K562 (cell line): ENCODE data around the gene AP1G1. TPM values are rescaled to one million over a fixed set of nuclear protein-coding genes. Genes with fewer than 3 reads are reported as not detected.

Experiments used
- CHD2 ChIP-seq: IDR thresholded peaks from 2 replicates; pipeline ENCODE4 v1.6.1; 2011; ENCODE audit warnings: low read depth, low read length
- HCFC1 ChIP-seq: IDR thresholded peaks from 2 replicates; pipeline ENCODE4 v1.6.1; 2012; ENCODE audit warnings: low read depth, low read length, improper control_type of control experiment
- KLF1 ChIP-seq: fragments of 450-650 bp; IDR thresholded peaks from 2 replicates; pipeline ENCODE4 v1.6.1; 2016; ENCODE audit warnings: missing genetic modification characterization, missing compliant biosample characterization
- MYNN ChIP-seq, 2 experiments: sonication (generic); formaldehyde crosslinking in 1 of 2; IDR thresholded peaks; 2 replicates each; pipeline versions ENCODE4 v1.5.0 to v1.6.1; 2016 to 2020; ENCODE audit warnings: antibody characterized with exemption in 1 of 2, missing genetic modification reagents in 1 of 2
- NONO ChIP-seq, 2 experiments: fragments of 200-400 bp in 1 of 2; fragments of 450-650 bp in 1 of 2; formaldehyde crosslinking in 1 of 2; IDR thresholded peaks; 2 replicates each; pipeline ENCODE4 v1.6.1; 2017; ENCODE audit warnings: low read depth in 2 of 2, mild to moderate bottlenecking in 2 of 2, moderate library complexity in 2 of 2, low read length in 1 of 2
- PHF8 ChIP-seq: fragments of 200-600 bp; sonication (generic); IDR thresholded peaks from 2 replicates; pipeline ENCODE4 v1.6.1; 2012; ENCODE audit warnings: mixed run types, mild to moderate bottlenecking, inconsistent platforms, low read length, moderate library complexity, borderline replicate concordance
- POLR2B ChIP-seq: fragments of 450-650 bp; IDR thresholded peaks from 2 replicates; pipeline ENCODE4 v1.6.1; 2018; ENCODE audit warnings: low read depth; ENCODE audit not compliant: partially characterized antibody
- RB1 ChIP-seq: fragments of 450-650 bp; IDR thresholded peaks from 2 replicates; pipeline ENCODE4 v1.6.1; 2017; ENCODE audit warnings: low read depth, mild to moderate bottlenecking
- SIX5 ChIP-seq, 2 experiments: IDR thresholded peaks; 2 replicates each; pipeline ENCODE4 v1.6.1; 2011; ENCODE audit warnings: low read length in 2 of 2, borderline replicate concordance in 1 of 2, low read depth in 1 of 2, mild to moderate bottlenecking in 1 of 2, moderate library complexity in 1 of 2; ENCODE audit not compliant: insufficient read depth in 1 of 2
- SP1 ChIP-seq: sonication (generic); formaldehyde crosslinking; IDR thresholded peaks from 2 replicates; pipeline ENCODE4 v1.8.1; 2022; ENCODE audit warnings: mild to moderate bottlenecking, missing genetic modification reagents
- SRF ChIP-seq, 2 experiments: fragments of 250-450, 450-650 bp in 1 of 2; sonication (Bioruptor Pico) in 1 of 2; sonication (generic) in 1 of 2; formaldehyde crosslinking; IDR thresholded peaks; 2 replicates each; pipeline versions ENCODE4 v1.5.0 to v1.5.1; 2020 to 2022; ENCODE audit warnings: mild to moderate bottlenecking in 1 of 2, missing genetic modification reagents in 1 of 2
- ZFPM2 ChIP-seq: fragments of 250-450 bp; sonication (Bioruptor Pico); IDR thresholded peaks from 2 replicates; pipeline ENCODE4 v1.5.1; 2022; ENCODE audit warnings: mild to moderate bottlenecking
- polyA plus RNA-seq, 8 experiments: library from polyadenylated mRNA; depleted of rRNA in 4 of 8; stranded (reverse) in 5 of 8; unstranded in 3 of 8; fragments of >200 nt; fragmentation: Nextera tagmentation in 2 of 8; fragmentation: Illumina TruSeq in 1 of 8; extraction: Ambion mirVana in 2 of 8; extraction: Trizol in 1 of 8; gene quantifications; 2 replicates each; pipeline versions ENCODE4 v1.2.1 to v1.2.3, GENCODE V29; 2011 to 2014; ENCODE audit warnings: inconsistent platforms in 1 of 8, missing spikeins in 1 of 8
- total RNA-seq, 7 experiments: library from RNA; depleted of rRNA in 6 of 7; stranded (reverse); fragments of >200 nt in 6 of 7; fragmentation: Illumina TruSeq in 2 of 7; extraction: Trizol in 2 of 7; gene quantifications; 2 replicates each; pipeline versions ENCODE4 v1.2.1 to v1.2.3, GENCODE V29; 2011 to 2021; ENCODE audit warnings: low replicate concordance in 1 of 7
- TF ChIP-seq, protein P1 (sequence below), 3 experiments: fragments of 200-800 bp in 1 of 3; fragments of 250-450 bp in 1 of 3; fragments of 450-650 bp in 1 of 3; sonication (Bioruptor Pico) in 1 of 3; sonication (Bioruptor generic) in 1 of 3; formaldehyde crosslinking in 1 of 3; IDR thresholded peaks; 2 replicates each; pipeline versions ENCODE4 v1.6.1 to v1.8.0; 2016 to 2022; ENCODE audit warnings: mild to moderate bottlenecking in 2 of 3, missing genetic modification characterization in 2 of 3, missing compliant biosample characterization in 1 of 3, moderate library complexity in 1 of 3
- TF ChIP-seq, protein P2 (sequence below): sonication (generic); formaldehyde crosslinking; IDR thresholded peaks from 2 replicates; pipeline ENCODE4 v1.8.1; 2022; ENCODE audit warnings: missing genetic modification reagents
- TF ChIP-seq, protein P3 (sequence below): sonication (generic); formaldehyde crosslinking; IDR thresholded peaks from 2 replicates; pipeline ENCODE4 v1.8.0; 2023; ENCODE audit warnings: mild to moderate bottlenecking, missing genetic modification reagents
- TF ChIP-seq, protein P4 (sequence below): sonication (generic); formaldehyde crosslinking; IDR thresholded peaks from 2 replicates; pipeline ENCODE4 v1.9.0; 2022; ENCODE audit warnings: mild to moderate bottlenecking, missing genetic modification reagents

The AP1G1 gene
- total and polyA plus RNA-seq, 9 of the 15 experiments (the other 6 are each of a cell fraction or from before 2014, with no cell fraction given), result 7.0 to 59.2 (median 42.0) TPM

DNA sequence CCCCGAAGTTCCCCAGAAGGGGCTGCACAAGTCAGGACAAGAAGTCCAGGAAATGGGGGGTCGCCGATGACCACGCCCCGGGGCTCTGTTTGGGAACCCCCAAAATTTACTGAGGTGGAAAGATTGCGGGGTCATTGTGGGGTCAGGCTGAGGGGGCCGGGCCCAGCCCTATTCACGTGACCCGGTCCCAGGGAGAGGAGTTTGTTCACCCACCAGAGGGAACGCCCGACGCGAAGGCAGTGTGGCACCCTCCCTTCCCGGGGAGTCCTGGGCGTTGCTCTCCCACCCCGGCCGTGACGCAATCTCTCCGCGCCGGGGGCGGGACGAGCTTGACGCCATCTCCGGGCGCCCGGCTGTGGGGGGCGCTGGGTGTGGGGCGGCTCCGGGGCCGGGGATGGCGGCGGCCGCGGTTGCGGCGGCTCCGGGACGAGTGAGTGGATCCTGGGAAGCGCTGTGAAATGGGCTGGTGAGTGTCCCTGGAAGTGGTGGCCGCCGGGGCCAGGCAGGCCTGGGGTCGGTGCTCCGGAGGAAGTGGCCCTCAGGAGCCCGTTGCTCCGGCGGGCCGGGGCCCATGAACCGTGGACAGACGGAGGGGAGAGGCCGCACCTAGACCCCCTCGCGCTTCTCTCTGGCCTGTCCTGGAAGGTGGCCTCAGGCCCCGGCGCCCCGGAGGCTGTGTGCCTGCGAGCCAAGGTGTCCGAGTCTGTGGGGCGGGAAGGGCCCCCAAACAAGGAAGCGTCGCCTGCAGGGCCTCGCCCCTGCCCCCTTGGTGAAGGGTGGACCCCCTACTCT is 37.2 kb upstream of the AP1G1 start, which contains the start of gene ATXN1L (continued):
- TF ChIP-seq SIX5 (IDR thresholded peaks at IDR 0.05; ENCODE audit: borderline replicate concordance in 1 of 2, insufficient read depth in 1 of 2, low read depth in 1 of 2, low read length in 2 of 2) (peak; percentile 24 to 25; a peak in 2 of 4 replicates), HCFC1 (peak; percentile 86), KLF1 (tag) (peak; percentile 50; the same call in 1 of the 2 replicates), CHD2 (peak; percentile 59), NONO (IDR thresholded peaks at IDR 0.05; ENCODE audit: low read depth in 2 of 2, low read length in 1 of 2) (peak; percentile 27 to 68; a peak in 2 of 4 replicates), MYNN (IDR thresholded peaks at IDR 0.05) (peak; percentile 32; the same call in 1 of the 2 replicates), MYNN (CRISPR knock-in tag; IDR thresholded peaks at IDR 0.05) (no peak), POLR2B (peak; percentile 72), ZFPM2 (CRISPR knock-in tag) (no peak), SP1 (CRISPR knock-in tag) (peak; percentile 100), PHF8 (peak; percentile 97; the same call in 1 of the 2 replicates), RB1 (peak; percentile 75; the same call in 1 of the 2 replicates), SRF (CRISPR knock-in tag; IDR thresholded peaks at IDR 0.05) (0 out of 4 replicates have a peak, but pooled peaks of 1 of the 2 experiments have one; percentile 31)
- TF ChIP-seq, protein P1, sequence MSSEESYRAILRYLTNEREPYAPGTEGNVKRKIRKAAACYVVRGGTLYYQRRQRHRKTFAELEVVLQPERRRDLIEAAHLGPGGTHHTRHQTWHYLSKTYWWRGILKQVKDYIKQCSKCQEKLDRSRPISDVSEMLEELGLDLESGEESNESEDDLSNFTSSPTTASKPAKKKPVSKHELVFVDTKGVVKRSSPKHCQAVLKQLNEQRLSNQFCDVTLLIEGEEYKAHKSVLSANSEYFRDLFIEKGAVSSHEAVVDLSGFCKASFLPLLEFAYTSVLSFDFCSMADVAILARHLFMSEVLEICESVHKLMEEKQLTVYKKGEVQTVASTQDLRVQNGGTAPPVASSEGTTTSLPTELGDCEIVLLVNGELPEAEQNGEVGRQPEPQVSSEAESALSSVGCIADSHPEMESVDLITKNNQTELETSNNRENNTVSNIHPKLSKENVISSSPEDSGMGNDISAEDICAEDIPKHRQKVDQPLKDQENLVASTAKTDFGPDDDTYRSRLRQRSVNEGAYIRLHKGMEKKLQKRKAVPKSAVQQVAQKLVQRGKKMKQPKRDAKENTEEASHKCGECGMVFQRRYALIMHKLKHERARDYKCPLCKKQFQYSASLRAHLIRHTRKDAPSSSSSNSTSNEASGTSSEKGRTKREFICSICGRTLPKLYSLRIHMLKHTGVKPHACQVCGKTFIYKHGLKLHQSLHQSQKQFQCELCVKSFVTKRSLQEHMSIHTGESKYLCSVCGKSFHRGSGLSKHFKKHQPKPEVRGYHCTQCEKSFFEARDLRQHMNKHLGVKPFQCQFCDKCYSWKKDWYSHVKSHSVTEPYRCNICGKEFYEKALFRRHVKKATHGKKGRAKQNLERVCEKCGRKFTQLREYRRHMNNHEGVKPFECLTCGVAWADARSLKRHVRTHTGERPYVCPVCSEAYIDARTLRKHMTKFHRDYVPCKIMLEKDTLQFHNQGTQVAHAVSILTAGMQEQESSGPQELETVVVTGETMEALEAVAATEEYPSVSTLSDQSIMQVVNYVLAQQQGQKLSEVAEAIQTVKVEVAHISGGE (CRISPR knock-in tag; IDR thresholded peaks at IDR 0.05), result peak in 2 of 3 experiments; percentile 44 to 93; a peak in 3 of 6 replicates
- TF ChIP-seq, protein P2, sequence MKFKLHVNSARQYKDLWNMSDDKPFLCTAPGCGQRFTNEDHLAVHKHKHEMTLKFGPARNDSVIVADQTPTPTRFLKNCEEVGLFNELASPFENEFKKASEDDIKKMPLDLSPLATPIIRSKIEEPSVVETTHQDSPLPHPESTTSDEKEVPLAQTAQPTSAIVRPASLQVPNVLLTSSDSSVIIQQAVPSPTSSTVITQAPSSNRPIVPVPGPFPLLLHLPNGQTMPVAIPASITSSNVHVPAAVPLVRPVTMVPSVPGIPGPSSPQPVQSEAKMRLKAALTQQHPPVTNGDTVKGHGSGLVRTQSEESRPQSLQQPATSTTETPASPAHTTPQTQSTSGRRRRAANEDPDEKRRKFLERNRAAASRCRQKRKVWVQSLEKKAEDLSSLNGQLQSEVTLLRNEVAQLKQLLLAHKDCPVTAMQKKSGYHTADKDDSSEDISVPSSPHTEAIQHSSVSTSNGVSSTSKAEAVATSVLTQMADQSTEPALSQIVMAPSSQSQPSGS, result peak; percentile 46; the same call in 1 of the 2 replicates
- TF ChIP-seq, protein P3, sequence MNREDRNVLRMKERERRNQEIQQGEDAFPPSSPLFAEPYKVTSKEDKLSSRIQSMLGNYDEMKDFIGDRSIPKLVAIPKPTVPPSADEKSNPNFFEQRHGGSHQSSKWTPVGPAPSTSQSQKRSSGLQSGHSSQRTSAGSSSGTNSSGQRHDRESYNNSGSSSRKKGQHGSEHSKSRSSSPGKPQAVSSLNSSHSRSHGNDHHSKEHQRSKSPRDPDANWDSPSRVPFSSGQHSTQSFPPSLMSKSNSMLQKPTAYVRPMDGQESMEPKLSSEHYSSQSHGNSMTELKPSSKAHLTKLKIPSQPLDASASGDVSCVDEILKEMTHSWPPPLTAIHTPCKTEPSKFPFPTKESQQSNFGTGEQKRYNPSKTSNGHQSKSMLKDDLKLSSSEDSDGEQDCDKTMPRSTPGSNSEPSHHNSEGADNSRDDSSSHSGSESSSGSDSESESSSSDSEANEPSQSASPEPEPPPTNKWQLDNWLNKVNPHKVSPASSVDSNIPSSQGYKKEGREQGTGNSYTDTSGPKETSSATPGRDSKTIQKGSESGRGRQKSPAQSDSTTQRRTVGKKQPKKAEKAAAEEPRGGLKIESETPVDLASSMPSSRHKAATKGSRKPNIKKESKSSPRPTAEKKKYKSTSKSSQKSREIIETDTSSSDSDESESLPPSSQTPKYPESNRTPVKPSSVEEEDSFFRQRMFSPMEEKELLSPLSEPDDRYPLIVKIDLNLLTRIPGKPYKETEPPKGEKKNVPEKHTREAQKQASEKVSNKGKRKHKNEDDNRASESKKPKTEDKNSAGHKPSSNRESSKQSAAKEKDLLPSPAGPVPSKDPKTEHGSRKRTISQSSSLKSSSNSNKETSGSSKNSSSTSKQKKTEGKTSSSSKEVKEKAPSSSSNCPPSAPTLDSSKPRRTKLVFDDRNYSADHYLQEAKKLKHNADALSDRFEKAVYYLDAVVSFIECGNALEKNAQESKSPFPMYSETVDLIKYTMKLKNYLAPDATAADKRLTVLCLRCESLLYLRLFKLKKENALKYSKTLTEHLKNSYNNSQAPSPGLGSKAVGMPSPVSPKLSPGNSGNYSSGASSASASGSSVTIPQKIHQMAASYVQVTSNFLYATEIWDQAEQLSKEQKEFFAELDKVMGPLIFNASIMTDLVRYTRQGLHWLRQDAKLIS (CRISPR knock-in tag), result no peak
- TF ChIP-seq, protein P4, sequence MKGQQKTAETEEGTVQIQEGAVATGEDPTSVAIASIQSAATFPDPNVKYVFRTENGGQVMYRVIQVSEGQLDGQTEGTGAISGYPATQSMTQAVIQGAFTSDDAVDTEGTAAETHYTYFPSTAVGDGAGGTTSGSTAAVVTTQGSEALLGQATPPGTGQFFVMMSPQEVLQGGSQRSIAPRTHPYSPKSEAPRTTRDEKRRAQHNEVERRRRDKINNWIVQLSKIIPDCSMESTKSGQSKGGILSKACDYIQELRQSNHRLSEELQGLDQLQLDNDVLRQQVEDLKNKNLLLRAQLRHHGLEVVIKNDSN (CRISPR knock-in tag), result peak; percentile 88
